Hematopoietic multipotent progenitor cell treated with erythropoietin and hydrocortisone succinate and interleukin-3 and kit ligand, for 8 days (in vitro differentiated cells): ENCODE data around the gene INCENP.
"Not testable (repeated sequence)": the region's sequence is repeated elsewhere in the genome, so short reads cannot be mapped to it uniquely, and the experiment has no call there.

Experiments used
- DNase-seq: peaks from one replicate; pipeline ENCODE4 v3.0.0-alpha.2; 2015

The INCENP gene

GRCh38 chr11:62172294-62172693, 48.5 kb downstream of the INCENP start:
- DNase-seq, result no peak

GRCh38 chr11:62176766-62177165, 53.0 kb downstream of the INCENP start:
- no peak for DNase-seq

DNA sequence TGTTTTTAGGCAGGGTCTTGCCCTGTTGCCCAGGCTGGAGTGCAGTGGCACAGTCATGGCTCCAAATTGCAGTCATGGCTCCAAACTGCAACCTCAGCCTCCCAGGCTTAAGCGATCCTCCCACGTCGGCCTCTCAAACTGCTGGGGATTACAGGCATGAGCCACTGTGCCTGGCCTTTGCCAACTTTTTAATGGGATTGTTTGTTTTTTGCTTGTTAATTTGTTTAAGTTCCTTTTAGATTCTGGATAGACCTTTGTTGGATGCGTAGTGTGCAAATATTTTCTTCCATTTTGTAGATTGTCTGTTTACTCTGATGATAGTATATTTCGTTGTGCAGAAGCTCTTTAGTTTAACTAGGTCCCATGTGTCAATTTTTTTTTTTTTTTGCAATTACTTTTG, 56.2 kb downstream of the INCENP start:
- DNase-seq, result no peak

DNA sequence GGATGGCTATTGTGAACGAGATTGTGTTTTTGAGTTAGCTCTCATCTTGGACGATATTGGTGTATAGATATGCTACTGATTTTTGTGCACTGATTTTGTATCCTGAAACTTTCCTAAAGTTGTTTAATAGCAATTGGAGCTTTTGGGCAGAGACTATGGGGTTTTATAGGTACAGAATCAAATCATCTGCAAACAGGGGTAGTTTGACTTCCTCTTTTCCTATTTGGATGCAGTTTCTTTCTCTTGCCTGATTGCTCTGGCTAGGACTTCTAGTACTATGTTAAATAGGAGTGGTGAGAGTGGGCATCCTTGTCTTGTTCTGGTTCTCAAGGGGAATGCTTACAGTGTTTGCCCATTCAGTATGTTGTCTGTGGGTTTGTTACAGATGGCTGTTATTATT, 57.3 kb downstream of the INCENP start:
- no peak for DNase-seq

DNA sequence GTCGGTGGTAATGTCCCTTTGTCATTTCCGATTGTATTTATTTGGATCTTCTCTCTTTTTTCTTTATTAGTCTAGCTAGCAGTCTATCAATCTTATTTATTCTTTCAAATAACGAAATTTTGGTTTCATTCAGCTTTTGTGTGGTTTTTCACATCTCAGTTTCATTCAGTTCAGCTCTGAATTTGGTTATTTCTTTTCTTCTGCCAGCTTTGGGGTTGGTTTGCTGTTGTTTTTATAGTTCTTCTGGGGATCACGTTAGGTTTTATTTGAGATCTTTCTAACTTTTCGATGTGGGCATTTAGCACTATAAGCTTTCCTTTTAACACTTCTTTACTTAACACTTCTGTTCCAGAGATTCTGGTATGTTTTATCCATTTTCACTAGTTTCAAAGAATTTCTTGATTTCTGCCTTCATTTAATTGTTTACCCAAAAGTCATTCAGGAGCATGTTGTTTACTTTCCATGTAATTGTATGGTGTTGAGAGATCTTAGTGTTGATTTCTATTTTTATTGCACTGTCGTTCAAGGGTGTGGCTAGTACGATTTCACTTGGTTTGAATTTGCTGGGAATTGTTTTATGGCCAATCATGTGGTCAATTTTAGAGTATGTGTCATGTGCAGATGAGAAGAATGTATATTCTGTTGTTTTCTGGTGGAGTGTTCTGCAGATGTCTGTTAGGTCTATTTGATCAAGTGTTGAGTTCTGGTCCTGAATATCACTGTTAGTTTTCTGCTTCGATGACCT, 58.5 kb downstream of the INCENP start:
- no peak for DNase-seq

GRCh38 chr11:62186195-62186594, 62.4 kb downstream of the INCENP start:
- no peak for DNase-seq

DNA sequence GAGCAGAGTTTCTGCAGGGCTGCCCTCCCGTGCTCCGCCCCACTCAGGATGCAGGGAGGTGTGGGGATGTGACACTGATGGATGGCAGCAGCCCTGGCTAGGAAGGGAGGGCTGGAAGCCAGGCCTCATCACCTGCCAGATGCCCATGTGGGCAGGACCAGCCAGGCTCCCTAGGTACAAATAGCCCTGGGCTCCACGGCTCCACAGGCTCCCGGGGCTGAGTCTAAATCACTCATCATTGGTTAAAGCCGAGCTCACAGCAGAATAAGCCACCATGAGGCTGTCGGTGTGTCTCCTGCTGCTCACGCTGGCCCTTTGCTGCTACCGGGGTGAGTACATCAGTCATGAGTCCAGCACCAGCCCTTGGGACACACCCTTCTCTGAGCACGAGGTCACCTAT, 66.2 kb downstream of the INCENP start, which contains the start of gene SCGB1D1:
Gene SCGB1D1 (plus strand): TSS at position 206 of the 400 bp plus-strand sequence. CDS start 69 bp downstream, at position 275.
- DNase-seq, result no peak

DNA sequence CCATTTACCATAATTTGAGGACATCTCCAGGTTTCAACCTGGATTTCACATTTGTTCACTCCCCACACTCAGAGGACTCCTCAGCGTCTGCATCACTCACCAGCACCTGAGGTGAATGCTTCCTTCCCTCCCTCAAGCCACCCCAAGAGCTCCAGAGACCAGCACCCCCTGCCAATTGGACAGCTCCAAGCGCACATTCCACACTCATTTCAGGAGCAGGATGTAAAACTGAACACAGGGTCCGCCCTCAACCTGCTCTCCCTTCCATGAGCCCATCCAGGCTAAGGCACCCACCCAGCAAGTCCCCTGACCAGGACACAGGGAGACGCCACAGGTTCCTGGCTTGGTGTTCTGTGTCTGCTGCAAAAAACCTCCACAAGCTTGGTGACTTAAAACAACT, 70.1 kb downstream of the INCENP start:
- DNase-seq, result no peak

DNA sequence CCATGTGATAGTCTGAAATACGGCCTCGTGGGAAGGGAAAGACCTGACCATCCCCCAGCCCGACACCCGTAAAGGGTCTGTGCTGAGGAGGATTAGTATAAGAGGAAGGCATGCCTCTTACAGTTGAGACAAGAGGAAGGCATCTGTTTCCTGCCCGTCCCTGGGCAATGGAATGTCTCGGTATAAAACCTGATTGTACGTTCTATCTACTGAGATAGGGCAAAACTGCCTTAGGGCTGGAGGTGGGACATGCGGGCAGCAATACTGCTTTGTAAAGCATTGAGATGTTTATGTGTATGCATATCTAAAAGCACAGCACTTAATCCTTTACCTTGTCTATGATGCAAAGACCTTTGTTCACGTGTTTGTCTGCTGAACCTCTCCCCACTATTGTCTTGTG, 71.2 kb downstream of the INCENP start:
- not testable (repeated sequence) for DNase-seq

DNA sequence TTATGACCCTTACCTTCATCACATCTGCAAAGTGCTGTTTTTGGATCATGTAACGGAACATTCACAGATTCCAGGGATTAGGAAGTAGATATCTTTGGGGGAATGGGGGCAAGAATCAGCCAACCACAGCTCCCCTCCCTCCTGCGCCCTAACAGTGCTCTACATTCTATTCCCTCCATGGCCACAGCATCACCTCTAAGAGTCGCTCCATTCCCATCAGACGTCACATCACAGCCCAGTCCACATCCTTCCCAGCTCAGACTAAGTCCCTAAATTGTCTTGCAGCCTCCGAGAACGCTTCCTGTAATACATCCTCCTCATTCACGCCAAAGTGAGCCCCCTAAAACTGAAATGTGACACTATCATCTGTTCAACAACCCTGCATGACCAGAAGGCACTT, 72.1 kb downstream of the INCENP start:
- DNase-seq, result no peak

GRCh38 chr11:62197400-62197799, 73.6 kb downstream of the INCENP start:
- not testable (repeated sequence) for DNase-seq

- no peak for DNase-seq
Measured at GRCh38 chr11:62201376-62201775, 77.6 kb downstream of the INCENP start.
